ENCODE measurements around the gene SDK1.

- TF ChIP-seq, protein P1, sequence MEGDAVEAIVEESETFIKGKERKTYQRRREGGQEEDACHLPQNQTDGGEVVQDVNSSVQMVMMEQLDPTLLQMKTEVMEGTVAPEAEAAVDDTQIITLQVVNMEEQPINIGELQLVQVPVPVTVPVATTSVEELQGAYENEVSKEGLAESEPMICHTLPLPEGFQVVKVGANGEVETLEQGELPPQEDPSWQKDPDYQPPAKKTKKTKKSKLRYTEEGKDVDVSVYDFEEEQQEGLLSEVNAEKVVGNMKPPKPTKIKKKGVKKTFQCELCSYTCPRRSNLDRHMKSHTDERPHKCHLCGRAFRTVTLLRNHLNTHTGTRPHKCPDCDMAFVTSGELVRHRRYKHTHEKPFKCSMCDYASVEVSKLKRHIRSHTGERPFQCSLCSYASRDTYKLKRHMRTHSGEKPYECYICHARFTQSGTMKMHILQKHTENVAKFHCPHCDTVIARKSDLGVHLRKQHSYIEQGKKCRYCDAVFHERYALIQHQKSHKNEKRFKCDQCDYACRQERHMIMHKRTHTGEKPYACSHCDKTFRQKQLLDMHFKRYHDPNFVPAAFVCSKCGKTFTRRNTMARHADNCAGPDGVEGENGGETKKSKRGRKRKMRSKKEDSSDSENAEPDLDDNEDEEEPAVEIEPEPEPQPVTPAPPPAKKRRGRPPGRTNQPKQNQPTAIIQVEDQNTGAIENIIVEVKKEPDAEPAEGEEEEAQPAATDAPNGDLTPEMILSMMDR (IDR thresholded peaks at IDR 0.05 in 4 of 5, conservative IDR thresholded peaks at IDR 0.05 in 1 of 5) = no peak
- no peak for TF ChIP-seq POLR2A (IDR thresholded peaks at IDR 0.05)
Observed at GRCh38 chr7:3309140-3309539, 8.1 kb downstream of the SDK1 start.
